IMR-90 (cell line): ENCODE measurements around the gene GTF2I. TPM values are rescaled to one million over a fixed set of nuclear protein-coding genes. Genes with fewer than 3 reads are reported as not detected.

Source experiments
- ATAC-seq: fragments of 200-7000 bp; cut with Tn5 transposase; 2 replicates; pipeline ENCODE4 v1.9.1; 2020; ENCODE audit warnings: low read depth, mild to moderate bottlenecking, moderate library complexity
- BruUV-seq: library from RNA; stranded (reverse); fragments of 400-500 nt; replicated peaks from 2 replicates; lab custom pipeline; 2021; lab: Mats Ljungman, UMichigan
- CTCF ChIA-PET: fragments of 300-600 bp; formaldehyde crosslinking; extraction: SDS; loops from one replicate; lab custom pipeline; 2021; ENCODE audit warnings: antibody characterized with exemption; lab: Yijun Ruan, JAX
- POLR2A ChIA-PET: fragments of 300-600 bp; sonication (Branson Sonifier 250); formaldehyde crosslinking; loops from one replicate; lab custom pipeline; 2022; ENCODE audit warnings: antibody characterized with exemption; ENCODE audit not compliant: unreplicated experiment; lab: Charles Lee
- DNase-seq: peaks from one replicate; pipeline ENCODE4 v3.0.0; 2013
- H2AFZ ChIP-seq: replicated peaks from 2 replicates; pipeline ENCODE3; 2013; ENCODE audit warnings: low read length, mild to moderate bottlenecking; ENCODE audit not compliant: poor library complexity
- H2AK5ac ChIP-seq: 2 replicates; pipeline ENCODE4 v1.6.1; 2013; ENCODE audit warnings: low read depth, low read length, inconsistent platforms
- H2AK9ac ChIP-seq: replicated peaks from 2 replicates; pipeline ENCODE3; 2013; ENCODE audit warnings: mild to moderate bottlenecking, low read depth, low read length, moderate library complexity; ENCODE audit not compliant: poor library complexity
- H2BK120ac ChIP-seq: 2 replicates; pipeline ENCODE4 v1.6.1; 2013; ENCODE audit warnings: low read depth, low read length, inconsistent platforms
- H2BK15ac ChIP-seq: 3 replicates; pipeline ENCODE4 v1.6.1; 2013; ENCODE audit warnings: low read depth, low read length, inconsistent platforms
- H2BK20ac ChIP-seq: 2 replicates; pipeline ENCODE4 v1.6.1; 2013; ENCODE audit warnings: low read depth, mild to moderate bottlenecking, inconsistent platforms, low read length, moderate library complexity
- H2BK5ac ChIP-seq: 2 replicates; pipeline ENCODE4 v1.6.1; 2013; ENCODE audit warnings: mild to moderate bottlenecking, low read depth, low read length, inconsistent platforms; ENCODE audit not compliant: poor library complexity, severe bottlenecking
- H3K14ac ChIP-seq: replicated peaks from 2 replicates; pipeline ENCODE4 v1.6.1; 2013; ENCODE audit warnings: low read depth, low read length, inconsistent platforms
- H3K18ac ChIP-seq: 2 replicates; pipeline ENCODE4 v1.6.1; 2013; ENCODE audit warnings: low read depth, low read length, control low read depth
- H3K23ac ChIP-seq: 2 replicates; pipeline ENCODE4 v1.6.1; 2013; ENCODE audit warnings: low read depth, low read length, inconsistent platforms
- H3K27ac ChIP-seq: 2 replicates; pipeline ENCODE4 v1.5.1; 2013; ENCODE audit warnings: mild to moderate bottlenecking, control low read depth, low read length; ENCODE audit not compliant: insufficient read depth
- H3K27me3 ChIP-seq: 2 replicates; pipeline ENCODE4 v1.6.1; 2013; ENCODE audit warnings: low read length; ENCODE audit not compliant: control insufficient read depth, insufficient read depth
- H3K36me3 ChIP-seq: 2 replicates; pipeline ENCODE4 v1.6.1; 2013; ENCODE audit warnings: low read length, mixed read lengths; ENCODE audit not compliant: control insufficient read depth, insufficient read depth
- H3K4ac ChIP-seq: 2 replicates; pipeline ENCODE4 v1.6.1; 2013; ENCODE audit warnings: low read depth, low read length, inconsistent platforms
- H3K4me1 ChIP-seq: 2 replicates; pipeline ENCODE4 v1.6.1; 2013; ENCODE audit warnings: low read length, mixed read lengths; ENCODE audit not compliant: control insufficient read depth, insufficient read depth
- H3K4me2 ChIP-seq: 2 replicates; pipeline ENCODE4 v1.6.1; 2013; ENCODE audit warnings: low read depth, mild to moderate bottlenecking, control low read depth, low read length, moderate library complexity
- H3K4me3 ChIP-seq: 2 replicates; pipeline ENCODE4 v1.5.1; 2013; ENCODE audit warnings: low read depth, mild to moderate bottlenecking, control low read depth, low read length, moderate library complexity; ENCODE audit not compliant: insufficient read depth
- H3K56ac ChIP-seq: 2 replicates; pipeline ENCODE4 v1.6.1; 2013; ENCODE audit warnings: low read length, inconsistent platforms; ENCODE audit not compliant: insufficient read depth; ENCODE audit errors: extremely low read depth
- H3K79me1 ChIP-seq, 2 experiments: 2 replicates each; pipeline ENCODE4 v1.6.1; 2013; ENCODE audit warnings: low read length in 2 of 2, inconsistent platforms in 1 of 2, low read depth in 1 of 2
- H3K9ac ChIP-seq: 2 replicates; pipeline ENCODE4 v1.6.1; 2013; ENCODE audit warnings: low read depth, low read length, control low read depth
- H3K9me1 ChIP-seq: 2 replicates; pipeline ENCODE4 v1.6.1; 2013; ENCODE audit warnings: low read length, inconsistent platforms; ENCODE audit not compliant: insufficient read depth
- H3K9me3 ChIP-seq: 2 replicates; pipeline ENCODE4 v1.6.1; 2013; ENCODE audit warnings: low read length; ENCODE audit not compliant: control insufficient read depth, insufficient read depth
- H4K20me1 ChIP-seq: 2 replicates; pipeline ENCODE4 v1.6.1; 2013; ENCODE audit warnings: low read length, inconsistent platforms; ENCODE audit not compliant: insufficient read depth
- H4K5ac ChIP-seq: 2 replicates; pipeline ENCODE4 v1.6.1; 2013; ENCODE audit warnings: mild to moderate bottlenecking, low read depth, low read length, control low read depth
- H4K8ac ChIP-seq, 2 experiments: 2 replicates each; pipeline ENCODE4 v1.6.1; 2013; ENCODE audit warnings: low read depth in 2 of 2, low read length in 2 of 2, control low read depth in 1 of 2, inconsistent platforms in 1 of 2
- H4K91ac ChIP-seq: 2 replicates; pipeline ENCODE4 v1.6.1; 2013; ENCODE audit warnings: low read depth, low read length, inconsistent platforms; ENCODE audit not compliant: insufficient read depth
- BHLHE40 ChIP-seq: fragments of 150-350 bp; IDR thresholded peaks from 2 replicates; pipeline ENCODE4 v1.6.1; 2016; ENCODE audit warnings: mild to moderate bottlenecking, low read depth, low read length
- CEBPB ChIP-seq: IDR thresholded peaks from 2 replicates; pipeline ENCODE4 v1.6.1; 2012; ENCODE audit warnings: low read depth, low read length, improper control_type of control experiment
- CHD1 ChIP-seq: IDR thresholded peaks from 2 replicates; pipeline ENCODE4 v1.6.1; 2012; ENCODE audit warnings: low read depth, low read length, improper control_type of control experiment
- FOS ChIP-seq: fragments of 150-350 bp; IDR thresholded peaks from 2 replicates; pipeline ENCODE4 v1.6.1; 2016; ENCODE audit warnings: low read depth, low read length
- MAZ ChIP-seq: IDR thresholded peaks from 2 replicates; pipeline ENCODE4 v1.6.1; 2012; ENCODE audit warnings: low read depth, mild to moderate bottlenecking, low read length, improper control_type of control experiment, moderate library complexity, borderline replicate concordance
- SMC3 ChIP-seq: fragments of 150-350 bp; IDR thresholded peaks from 2 replicates; pipeline ENCODE4 v1.6.1; 2016; ENCODE audit warnings: low read depth, mild to moderate bottlenecking, antibody characterized with exemption, low read length, moderate library complexity
- USF2 ChIP-seq: fragments of 150-350 bp; IDR thresholded peaks from 2 replicates; pipeline ENCODE4 v1.6.1; 2017; ENCODE audit warnings: mild to moderate bottlenecking, antibody characterized with exemption, low read length, low read depth
- WGBS, 2 experiments: methylation state at CpG; one replicate each; pipeline versions ENCODE4 v1.1.5 to v1.1.7; 2013; ENCODE audit warnings: missing lambda C conversion rate in 2 of 2; ENCODE audit not compliant: insufficient read length in 1 of 2; ENCODE audit errors: extremely low coverage in 2 of 2; 5-methylcytosine and 5-hydroxymethylcytosine counted together
- dilution Hi-C: fragments of 300-500 bp; cut with HindIII; formaldehyde crosslinking; loops from one replicate; pipeline ENCODE4 v1.14.3; 2018; ENCODE audit warnings: low sequenced_read_pairs; ENCODE audit not compliant: unreplicated experiment
- in situ Hi-C: fragments of 300-500 bp; cut with MboI; formaldehyde crosslinking; loops from 3 replicates; pipeline ENCODE4 v1.14.3; 2019; ENCODE audit warnings: low sequenced_read_pairs, inconsistent platforms, mixed read lengths
- intact Hi-C: fragments of 100-400 bp; cut with micrococcal nuclease; formaldehyde crosslinking; loops from 2 replicates; pipeline ENCODE4 v1.10.0; 2022
- polyA plus RNA-seq, 3 experiments: library from polyadenylated mRNA; depleted of rRNA; stranded (reverse); fragments of >200 nt; gene quantifications; 2 replicates each; pipeline ENCODE4 v1.2.3, GENCODE V29; 2012; ENCODE audit warnings: low replicate concordance in 1 of 3
- total RNA-seq: library from RNA; depleted of rRNA; stranded (reverse); fragments of >200 nt; gene quantifications from 2 replicates; pipeline ENCODE4 v1.2.3, GENCODE V29; 2012

The GTF2I gene
- total and polyA plus RNA-seq, 2 of the 4 experiments (the other 2 are of a cell fraction), result 46.4 to 88.8 TPM

DNA sequence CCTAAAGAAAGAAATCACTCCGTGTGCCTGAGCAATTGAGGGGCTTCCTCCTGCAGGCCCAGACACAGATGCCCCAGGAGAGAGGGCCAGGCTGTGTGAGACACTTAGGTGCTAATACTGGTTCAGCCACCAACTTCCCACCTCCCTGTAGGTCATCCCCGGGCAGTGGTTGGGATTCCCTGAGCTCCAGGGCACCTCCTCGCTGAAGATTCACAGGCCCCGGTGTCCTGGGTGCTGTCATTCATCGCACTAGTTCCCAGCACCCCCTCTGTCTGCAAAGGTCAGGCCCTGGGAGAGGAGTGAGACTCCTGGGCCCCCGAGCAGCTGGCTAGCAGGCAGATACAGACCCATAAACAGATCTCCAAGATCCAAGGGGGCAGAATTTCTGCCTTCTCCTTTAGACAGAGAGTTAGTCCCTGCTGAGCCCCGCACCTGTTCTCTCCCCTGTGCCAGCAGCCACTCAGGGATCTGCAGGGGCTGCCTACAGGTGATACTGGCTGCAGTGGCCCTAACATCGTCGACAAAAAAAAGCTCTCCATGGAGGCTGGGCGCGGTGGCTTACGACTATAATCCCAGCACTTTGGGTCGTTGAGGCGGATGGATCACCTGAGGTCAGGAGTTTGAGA lies 38.2 kb upstream of the GTF2I start:
- Histone ChIP-seq H3K27ac (no peak overlapping the region), H4K91ac (no peak overlapping the region), H3K27me3 (no peaks in the 10 kb centered on the region), H3K9me3 (no peaks in the 10 kb centered on the region), H3K4ac (no peak overlapping the region), H2BK15ac (no peak overlapping the region), H2AK5ac (no peak overlapping the region), H4K8ac (no peak overlapping the region), H2BK5ac (no peak overlapping the region), H3K18ac (no peak overlapping the region), H3K14ac (no peak overlapping the region), H4K5ac (no peak overlapping the region), H4K20me1 (no peaks in the 10 kb centered on the region), H3K56ac (no peak overlapping the region), H3K9me1 (no peaks in the 10 kb centered on the region), H3K4me2 (no peak overlapping the region), H2AFZ (peak overlapping the region; percentile 9), H3K4me3 (no peak overlapping the region), H3K4me1 (no peaks in the 10 kb centered on the region), H3K79me1 (no peaks in the 10 kb centered on the region), H3K23ac (no peak overlapping the region), H3K9ac (no peak overlapping the region), H2BK20ac (no peak overlapping the region), H2BK120ac (no peak overlapping the region), H3K36me3 (no peaks in the 10 kb centered on the region), H2AK9ac (no peak overlapping the region)
- ATAC-seq (no peak), DNase-seq (no peak)
- WGBS, 2 experiments, result 66% methylated on average over 9 of the region's 14 CpGs; no CpG with 5 or more reads in 1 of the 2 experiments
- BruUV-seq, result no TSS peak
- dilution Hi-C loops (no loop called here), in situ Hi-C loops (no loop called here), intact Hi-C loops (loop anchor here (5.0 kb wide), 1 partner anchor 33 kb away; no protein-coding TSS in a partner anchor)
- ChIA-PET CTCF (interaction anchor here (1.1 kb wide), 1 partner anchor 202 kb away, joined by 4 read pairs; no protein-coding TSS in a partner anchor), POLR2A (no interaction called here)
- TF ChIP-seq SMC3, result no peak
- TF ChIP-seq BHLHE40, result no peak
- no peak for TF ChIP-seq CEBPB
- TF ChIP-seq MAZ, result no peak
- no peak for TF ChIP-seq FOS
- TF ChIP-seq CHD1, result no peak
- TF ChIP-seq USF2, result no peak
